H1 (cell line): ENCODE data around the gene IKZF1.

Experiments
- CBX8 ChIP-seq: fragments of 300-800, 300-1000 bp; sonication (generic); IDR thresholded peaks from 2 replicates; pipeline ENCODE4 v1.7.1; 2016; ENCODE audit warnings: low read depth, low read length, borderline replicate concordance
- CTCF ChIP-seq, 3 experiments: IDR thresholded peaks; 1 replicate in 2 of 3; 2 replicates in 1 of 3; pipeline versions ENCODE4 v1.5.1 to v1.6.1; 2011; ENCODE audit warnings: low read length in 3 of 3, mild to moderate bottlenecking in 3 of 3, inconsistent platforms in 2 of 3, low read depth in 1 of 3, moderate library complexity in 1 of 3; ENCODE audit not compliant: insufficient read depth in 1 of 3; ENCODE audit errors: control extremely low read depth in 1 of 3
- EZH2 ChIP-seq: fragments of 200-600 bp; sonication (generic); IDR thresholded peaks from 2 replicates; pipeline ENCODE4 v1.7.1; 2012; ENCODE audit warnings: low read depth, mild to moderate bottlenecking, moderate library complexity, low read length, inconsistent platforms; ENCODE audit not compliant: severe bottlenecking
- FOSL1 ChIP-seq: IDR thresholded peaks from 2 replicates; pipeline ENCODE4 v1.6.1; 2011; ENCODE audit warnings: mild to moderate bottlenecking, low read depth, low read length, moderate library complexity; ENCODE audit not compliant: insufficient read depth
- HDAC6 ChIP-seq: IDR thresholded peaks from one replicate; pipeline ENCODE4 v1.7.1; 2012; ENCODE audit warnings: low read depth, mild to moderate bottlenecking, inconsistent platforms, low read length, moderate library complexity
- POLR2A ChIP-seq, 2 experiments: IDR thresholded peaks; 1 replicate in 1 of 2; 2 replicates in 1 of 2; pipeline ENCODE4 v1.6.1; 2011; ENCODE audit warnings: low read depth in 2 of 2, low read length in 2 of 2, mild to moderate bottlenecking in 2 of 2; ENCODE audit errors: control extremely low read depth in 1 of 2
- POLR2AphosphoS5 ChIP-seq: IDR thresholded peaks from 2 replicates; pipeline ENCODE4 v1.6.1; 2011; ENCODE audit warnings: low read depth, low read length
- TAF1 ChIP-seq: IDR thresholded peaks from 2 replicates; pipeline ENCODE4 v1.6.1; 2011; ENCODE audit warnings: mild to moderate bottlenecking, low read depth, low read length
- USF2 ChIP-seq: IDR thresholded peaks from 2 replicates; pipeline ENCODE4 v1.6.1; 2011; ENCODE audit warnings: low read length, improper control_type of control experiment
- ZNF274 ChIP-seq: IDR thresholded peaks from 2 replicates; pipeline ENCODE4 v1.7.0; 2012; ENCODE audit warnings: low read length, borderline replicate concordance; ENCODE audit errors: extremely low read depth

GRCh38 chr7:50264908-50265307 lies 39.6 kb upstream of the IKZF1 start:
- no peak for TF ChIP-seq POLR2A (IDR thresholded peaks at IDR 0.05; ENCODE audit: control extremely low read depth in 1 of 2, low read depth in 2 of 2, low read length in 2 of 2)
- TF ChIP-seq EZH2: no peak
- no peak for TF ChIP-seq CTCF (IDR thresholded peaks at IDR 0.05; ENCODE audit: control extremely low read depth in 1 of 3, insufficient read depth in 1 of 3, low read depth in 1 of 3, low read length in 3 of 3)
- no peak for TF ChIP-seq CBX8
- no peak for TF ChIP-seq HDAC6
- TF ChIP-seq TAF1: no peak
- no peak for TF ChIP-seq POLR2AphosphoS5
- no peak for TF ChIP-seq ZNF274
- TF ChIP-seq FOSL1: no peak
- no peak for TF ChIP-seq USF2
